ENCODE measurements around the gene PRCP.

Gene PRCP

DNA sequence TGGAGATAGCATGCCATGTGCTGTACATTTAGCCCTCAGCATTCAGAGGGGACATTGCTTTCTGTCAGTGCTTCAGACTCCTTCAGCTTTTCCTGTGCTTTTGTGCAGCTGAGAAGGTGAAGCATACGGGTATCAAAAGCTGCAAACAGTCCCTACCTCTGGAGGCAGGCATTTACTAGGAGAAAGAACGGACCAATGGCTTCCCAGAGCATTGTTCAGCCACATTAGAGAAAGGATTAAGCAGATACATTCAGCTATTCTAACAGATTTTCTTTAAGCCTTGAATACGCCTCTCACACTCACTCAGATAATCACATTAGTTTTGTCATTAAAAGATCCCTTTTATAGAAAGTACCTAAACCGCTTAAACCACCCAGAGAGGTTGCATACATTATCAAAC is 85.9 kb downstream of the PRCP start:
- DNase-seq (ENCODE audit: extremely low spot score): no peak
- TF ChIP-seq, protein P1, sequence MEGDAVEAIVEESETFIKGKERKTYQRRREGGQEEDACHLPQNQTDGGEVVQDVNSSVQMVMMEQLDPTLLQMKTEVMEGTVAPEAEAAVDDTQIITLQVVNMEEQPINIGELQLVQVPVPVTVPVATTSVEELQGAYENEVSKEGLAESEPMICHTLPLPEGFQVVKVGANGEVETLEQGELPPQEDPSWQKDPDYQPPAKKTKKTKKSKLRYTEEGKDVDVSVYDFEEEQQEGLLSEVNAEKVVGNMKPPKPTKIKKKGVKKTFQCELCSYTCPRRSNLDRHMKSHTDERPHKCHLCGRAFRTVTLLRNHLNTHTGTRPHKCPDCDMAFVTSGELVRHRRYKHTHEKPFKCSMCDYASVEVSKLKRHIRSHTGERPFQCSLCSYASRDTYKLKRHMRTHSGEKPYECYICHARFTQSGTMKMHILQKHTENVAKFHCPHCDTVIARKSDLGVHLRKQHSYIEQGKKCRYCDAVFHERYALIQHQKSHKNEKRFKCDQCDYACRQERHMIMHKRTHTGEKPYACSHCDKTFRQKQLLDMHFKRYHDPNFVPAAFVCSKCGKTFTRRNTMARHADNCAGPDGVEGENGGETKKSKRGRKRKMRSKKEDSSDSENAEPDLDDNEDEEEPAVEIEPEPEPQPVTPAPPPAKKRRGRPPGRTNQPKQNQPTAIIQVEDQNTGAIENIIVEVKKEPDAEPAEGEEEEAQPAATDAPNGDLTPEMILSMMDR (IDR thresholded peaks at IDR 0.05; ENCODE audit: control extremely low read depth, extremely low read depth, low read depth, missing control alignments): no peak
- CTCF ChIA-PET: no interaction called here
- POLR2A ChIA-PET: no interaction called here

GRCh38 chr11:82811369-82811768 is 88.9 kb downstream of the PRCP start:
- TF ChIP-seq, protein P1 (IDR thresholded peaks at IDR 0.05; ENCODE audit: control extremely low read depth, extremely low read depth, low read depth, missing control alignments): no peak
- CTCF ChIA-PET: interaction anchor here (1.3 kb wide), 1 partner anchor 11 kb away, joined by 5 read pairs; no protein-coding TSS in a partner anchor
- DNase-seq (ENCODE audit: extremely low spot score): no peak
- POLR2A ChIA-PET: no interaction called here

- TF ChIP-seq, protein P1 (IDR thresholded peaks at IDR 0.05; ENCODE audit: control extremely low read depth, extremely low read depth, low read depth, missing control alignments): no peak
- ChIA-PET CTCF (interaction anchor here (0.9 kb wide), 1 partner anchor 14 kb away, joined by 3 read pairs; no protein-coding TSS in a partner anchor), POLR2A (no interaction called here)
- no peak for DNase-seq (ENCODE audit: extremely low spot score)
These were observed 89.5 kb downstream of the PRCP start for GRCh38 chr11:82810738-82811137.

- ChIA-PET POLR2A (no interaction called here), CTCF (interaction anchor here (0.8 to 1.2 kb wide), 3 partner anchors 9 to 57 kb away, joined by 3 read pairs; no protein-coding TSS in a partner anchor)
- TF ChIP-seq, protein P1 (IDR thresholded peaks at IDR 0.05; ENCODE audit: control extremely low read depth, extremely low read depth, low read depth, missing control alignments): no peak
- no peak for DNase-seq (ENCODE audit: extremely low spot score)
These were observed 89.9 kb downstream of the PRCP start for GRCh38 chr11:82810326-82810725.

DNA sequence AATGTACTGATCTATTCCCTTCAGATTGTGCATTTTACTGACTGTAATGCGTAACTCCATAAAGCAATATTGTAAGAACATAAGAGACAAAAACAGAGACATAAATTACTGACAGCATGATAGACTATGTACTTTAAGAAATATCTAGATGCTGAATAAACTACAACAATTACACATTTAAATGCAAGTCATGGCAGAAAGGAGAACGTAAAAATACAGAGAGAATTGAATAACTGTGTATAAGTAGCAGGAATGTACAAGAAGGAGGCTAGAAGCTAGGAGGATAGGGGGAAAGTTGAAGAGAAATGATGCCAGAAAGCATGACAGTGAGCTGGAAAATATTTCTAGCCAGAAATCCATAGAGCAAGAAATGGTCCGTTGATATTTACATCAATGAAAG is 92.6 kb downstream of the PRCP start:
- POLR2A ChIA-PET: no interaction called here
- TF ChIP-seq, protein P1 (IDR thresholded peaks at IDR 0.05; ENCODE audit: control extremely low read depth, extremely low read depth, low read depth, missing control alignments): no peak
- CTCF ChIA-PET: interaction anchor here (1.3 kb wide), 1 partner anchor 12 kb away, joined by 3 read pairs; no protein-coding TSS in a partner anchor
- DNase-seq (ENCODE audit: extremely low spot score): no peak

DNA sequence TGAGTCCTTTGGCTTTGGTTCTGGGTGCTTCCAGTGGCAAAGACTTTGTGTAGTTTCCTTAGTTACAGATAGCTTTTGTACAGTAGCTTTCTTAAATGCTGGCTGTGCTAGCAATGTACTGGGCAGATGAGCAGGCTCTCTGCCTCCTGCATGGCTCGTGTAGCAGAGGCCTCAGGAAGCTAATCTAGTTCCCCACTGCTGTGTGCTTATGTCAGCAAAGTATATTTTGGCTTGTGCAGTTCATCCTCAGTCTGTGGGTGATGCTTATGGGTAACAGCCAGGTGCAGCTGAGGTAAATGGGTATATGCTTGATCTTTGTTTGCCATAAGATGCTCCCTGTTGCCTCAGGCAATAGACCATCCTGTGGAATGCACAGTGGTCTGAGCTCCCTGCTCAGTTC is 97.5 kb downstream of the PRCP start:
- POLR2A ChIA-PET: no interaction called here
- TF ChIP-seq, protein P1 (IDR thresholded peaks at IDR 0.05; ENCODE audit: control extremely low read depth, extremely low read depth, low read depth, missing control alignments): no peak

More for the DNA sequence above, 97.5 kb downstream of the PRCP start:
- no peak for DNase-seq (ENCODE audit: extremely low spot score)
- CTCF ChIA-PET: interaction anchor here (1.2 kb wide), 1 partner anchor 84 kb away, joined by 3 read pairs; no protein-coding TSS in a partner anchor
